HG02588 (cell line): ENCODE results near the gene HLA-DRA.

Experiments used
- ATAC-seq: cut with Tn5 transposase; IDR thresholded peaks from one replicate; pipeline ENCODE4 v1.9.1; 2021; ENCODE audit warnings: mild to moderate bottlenecking, moderate library complexity; ENCODE audit not compliant: unreplicated experiment

HLA-DRA gene

GRCh38 chr6:32473376-32474348, 34.0 kb downstream of the HLA-DRA start:
- ATAC-seq: peak; percentile 96

DNA sequence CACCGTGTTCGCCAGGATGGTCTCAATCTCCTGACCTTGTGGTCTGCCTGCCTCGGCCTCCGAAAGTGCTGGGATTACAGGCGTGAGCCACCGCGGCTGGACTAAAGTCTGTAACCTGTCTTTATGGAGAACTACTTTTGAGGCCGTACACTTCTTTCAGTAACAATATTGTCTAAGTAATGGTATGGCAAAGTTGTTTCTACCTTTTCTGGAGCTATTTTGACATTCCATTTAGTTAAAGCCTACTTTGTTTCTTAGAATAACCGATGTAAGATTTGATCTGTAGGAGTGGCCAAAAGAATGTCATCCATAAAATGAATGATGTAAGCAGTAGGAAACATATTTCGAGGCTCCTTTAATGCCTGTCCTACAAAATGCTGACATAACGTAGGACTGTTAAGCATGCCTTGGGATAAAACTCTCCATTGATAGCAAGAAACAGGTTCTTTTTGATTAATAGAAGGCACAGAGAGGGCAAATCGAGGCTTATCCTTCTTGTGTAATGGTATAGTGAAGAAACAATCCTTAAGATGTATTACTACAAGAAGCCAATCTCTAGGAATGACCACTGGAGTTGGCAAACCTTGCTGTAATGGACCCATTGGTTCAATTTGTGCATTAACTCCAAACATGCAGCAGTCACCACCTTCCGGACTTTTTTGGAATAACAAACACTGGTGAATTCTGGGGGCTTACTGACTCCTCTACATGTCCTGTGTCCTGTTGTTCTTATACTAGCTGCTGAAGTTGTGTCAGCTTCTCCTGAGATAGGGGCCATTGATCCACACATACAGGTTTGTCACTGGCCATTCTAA, 35.9 kb downstream of the HLA-DRA start:
- ATAC-seq: no peak

- no peak for ATAC-seq
These were observed 44.4 kb downstream of the HLA-DRA start for GRCh38 chr6:32483968-32484613.

- no peak for ATAC-seq
These were observed 44.9 kb downstream of the HLA-DRA start for GRCh38 chr6:32484614-32484998.

- no peak for ATAC-seq
These were observed 48.4 kb downstream of the HLA-DRA start for GRCh38 chr6:32488083-32488482.

- no peak for ATAC-seq
These were observed 52.0 kb downstream of the HLA-DRA start for GRCh38 chr6:32491700-32492099.

DNA sequence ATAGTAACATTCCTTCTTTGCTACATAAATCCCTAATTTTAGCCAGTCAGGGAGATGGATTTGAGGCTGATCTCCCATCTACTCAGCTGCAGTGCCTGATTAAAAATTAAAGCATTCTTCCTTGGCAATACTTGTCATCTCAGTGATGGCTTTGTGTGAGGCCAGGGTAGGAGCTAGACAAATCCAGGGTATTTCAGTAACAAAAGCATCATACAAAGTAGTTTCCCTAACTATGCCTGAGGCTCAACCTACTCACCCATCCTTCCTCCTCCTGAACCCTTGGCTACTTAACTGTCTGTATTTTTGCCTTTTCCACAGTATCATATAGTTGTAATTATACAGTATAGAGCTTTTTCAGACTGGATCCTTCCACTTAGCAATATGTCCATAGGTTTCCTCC, 52.7 kb downstream of the HLA-DRA start:
- ATAC-seq: no peak
